H9 (cell line): ENCODE results near the gene TMEM181. TPM values are rescaled to one million over a fixed set of nuclear protein-coding genes. Genes with fewer than 3 reads are reported as not detected.

ENCODE experiments used
- DNase-seq: peaks from one replicate; pipeline ENCODE4 v3.0.0-alpha.2; 2017
- H2AFZ ChIP-seq: one replicate; pipeline ENCODE4 v1.6.1; 2013; ENCODE audit warnings: mild to moderate bottlenecking, low read length, control low read depth, moderate library complexity
- H2AK5ac ChIP-seq: 2 replicates; pipeline ENCODE4 v1.6.1; 2013; ENCODE audit warnings: low read length, control low read depth, mixed read lengths; ENCODE audit not compliant: insufficient read length
- H2BK120ac ChIP-seq: one replicate; pipeline ENCODE4 v1.6.1; 2013; ENCODE audit warnings: low read depth, mild to moderate bottlenecking, low read length, control low read depth, inconsistent platforms; ENCODE audit not compliant: poor library complexity, severe bottlenecking
- H2BK12ac ChIP-seq: 2 replicates; pipeline ENCODE4 v1.6.1; 2013; ENCODE audit warnings: low read length, control low read depth, mixed read lengths, low read depth; ENCODE audit not compliant: insufficient read length
- H2BK15ac ChIP-seq: 2 replicates; pipeline ENCODE4 v1.6.1; 2013; ENCODE audit warnings: low read depth, low read length, control low read depth
- H2BK20ac ChIP-seq: one replicate; pipeline ENCODE4 v1.6.1; 2013; ENCODE audit warnings: low read depth, mild to moderate bottlenecking, low read length, control low read depth, inconsistent platforms; ENCODE audit not compliant: poor library complexity, severe bottlenecking
- H2BK5ac ChIP-seq: 2 replicates; pipeline ENCODE4 v1.6.1; 2013; ENCODE audit warnings: low read length, control low read depth, mixed read lengths; ENCODE audit not compliant: insufficient read length
- H3K14ac ChIP-seq: 2 replicates; pipeline ENCODE4 v1.6.1; 2013; ENCODE audit warnings: low read length, control low read depth; ENCODE audit not compliant: insufficient read depth
- H3K18ac ChIP-seq: 2 replicates; pipeline ENCODE4 v1.6.1; 2013; ENCODE audit warnings: low read depth, mild to moderate bottlenecking, mixed read lengths, low read length, control low read depth; ENCODE audit not compliant: insufficient read length
- H3K23ac ChIP-seq: 2 replicates; pipeline ENCODE4 v1.6.1; 2013; ENCODE audit warnings: low read length, control low read depth, mixed read lengths, low read depth; ENCODE audit not compliant: insufficient read length
- H3K23me2 ChIP-seq: 2 replicates; pipeline ENCODE4 v1.6.1; 2013; ENCODE audit warnings: low read depth, mild to moderate bottlenecking, mixed read lengths, low read length, control low read depth; ENCODE audit not compliant: insufficient read length, poor library complexity, severe bottlenecking
- H3K27ac ChIP-seq: 2 replicates; pipeline ENCODE4 v1.5.1; 2013; ENCODE audit warnings: low read length, control low read depth, mixed read lengths, low read depth; ENCODE audit not compliant: insufficient read length
- H3K27me3 ChIP-seq: 2 replicates; pipeline ENCODE4 v1.6.1; 2013; ENCODE audit warnings: low read length, control low read depth, inconsistent platforms; ENCODE audit not compliant: insufficient read depth
- H3K4ac ChIP-seq: 2 replicates; pipeline ENCODE4 v1.6.1; 2013; ENCODE audit warnings: low read depth, mild to moderate bottlenecking, control low read depth, inconsistent platforms, low read length, moderate library complexity
- H3K4me1 ChIP-seq: 2 replicates; pipeline ENCODE4 v1.6.1; 2013; ENCODE audit warnings: low read length, control low read depth, inconsistent platforms; ENCODE audit not compliant: insufficient read depth
- H3K4me2 ChIP-seq: 2 replicates; pipeline ENCODE4 v1.6.1; 2013; ENCODE audit warnings: low read length, control low read depth, mixed read lengths; ENCODE audit not compliant: insufficient read length, insufficient read depth
- H3K56ac ChIP-seq: 2 replicates; pipeline ENCODE4 v1.6.1; 2013; ENCODE audit warnings: low read depth, mild to moderate bottlenecking, mixed read lengths, low read length, control low read depth; ENCODE audit not compliant: insufficient read length
- H3K79me1 ChIP-seq: 2 replicates; pipeline ENCODE4 v1.6.1; 2013; ENCODE audit warnings: low read depth, mild to moderate bottlenecking, moderate library complexity, low read length, control low read depth, inconsistent platforms; ENCODE audit not compliant: insufficient read depth, poor library complexity, severe bottlenecking
- H3K79me2 ChIP-seq: 2 replicates; pipeline ENCODE4 v1.6.1; 2013; ENCODE audit warnings: low read length, control low read depth, inconsistent platforms; ENCODE audit not compliant: insufficient read depth
- H3K9ac ChIP-seq: 2 replicates; pipeline ENCODE4 v1.6.1; 2013; ENCODE audit warnings: low read length, control low read depth, mixed read lengths; ENCODE audit not compliant: insufficient read length; ENCODE audit errors: extremely low read depth
- H3K9me3 ChIP-seq: one replicate; pipeline ENCODE4 v1.6.1; 2013; ENCODE audit warnings: low read depth, low read length, inconsistent platforms; ENCODE audit not compliant: control insufficient read depth
- H3T11ph ChIP-seq: one replicate; pipeline ENCODE4 v1.6.1; 2013; ENCODE audit warnings: mild to moderate bottlenecking, low read length, control low read depth, inconsistent platforms
- H4K20me1 ChIP-seq: one replicate; pipeline ENCODE4 v1.6.1; 2013; ENCODE audit not compliant: control insufficient read depth, insufficient read length, insufficient read depth
- H4K5ac ChIP-seq: 2 replicates; pipeline ENCODE4 v1.6.1; 2013; ENCODE audit warnings: low read depth, mild to moderate bottlenecking, mixed read lengths, low read length, control low read depth; ENCODE audit not compliant: insufficient read length
- H4K8ac ChIP-seq: replicated peaks from 2 replicates; pipeline ENCODE4 v1.6.1; 2013; ENCODE audit warnings: low read length, control low read depth, mixed read lengths, low read depth; ENCODE audit not compliant: insufficient read length
- H4K91ac ChIP-seq: 2 replicates; pipeline ENCODE4 v1.6.1; 2013; ENCODE audit warnings: low read depth, mild to moderate bottlenecking, moderate library complexity, mixed read lengths, low read length, control low read depth; ENCODE audit not compliant: insufficient read length
- H3K27ac Mint-ChIP-seq, 3 experiments: 2 replicates in 2 of 3; 3 replicates in 1 of 3; pipeline ENCODE4 v1.8.0; 2020 to 2021; ENCODE audit warnings: mixed read lengths in 3 of 3, mild to moderate bottlenecking in 1 of 3, moderate library complexity in 1 of 3
- H3K27me3 Mint-ChIP-seq: 2 replicates; pipeline ENCODE4 v1.8.0; 2021; ENCODE audit warnings: low read depth, mild to moderate bottlenecking, moderate library complexity, mixed read lengths
- H3K36me3 Mint-ChIP-seq, 3 experiments: 2 replicates in 2 of 3; 3 replicates in 1 of 3; pipeline ENCODE4 v1.8.0; 2020 to 2021; ENCODE audit warnings: low read depth in 3 of 3, mixed read lengths in 3 of 3; ENCODE audit not compliant: insufficient read depth in 1 of 3
- H3K4me1 Mint-ChIP-seq, 2 experiments: 2 replicates each; pipeline ENCODE4 v1.8.0; 2020; ENCODE audit warnings: mixed read lengths in 2 of 2
- H3K4me3 Mint-ChIP-seq, 2 experiments: 2 replicates in 1 of 2; 3 replicates in 1 of 2; pipeline ENCODE4 v1.8.0; 2020 to 2021; ENCODE audit warnings: mild to moderate bottlenecking in 2 of 2, mixed read lengths in 2 of 2, moderate library complexity in 1 of 2
- H3K9me3 Mint-ChIP-seq, 2 experiments: 2 replicates in 1 of 2; 3 replicates in 1 of 2; pipeline ENCODE4 v1.8.0; 2020; ENCODE audit warnings: mild to moderate bottlenecking in 2 of 2, mixed read lengths in 2 of 2, moderate library complexity in 1 of 2
- CTCF ChIP-seq: fragments of 200-600 bp; sonication (generic); conservative IDR thresholded peaks from 3 replicates; pipeline ENCODE4 v1.8.0; 2021; ENCODE audit warnings: antibody characterized with exemption, mild to moderate bottlenecking
- WGBS: extraction: QIAGEN DNeasy Blood & Tissue Kit; methylation state at CpG from one replicate; pipeline ENCODE4 v1.1.7; 2013; ENCODE audit warnings: missing lambda C conversion rate, low lambda C conversion rate, mixed read lengths; ENCODE audit not compliant: insufficient read length; ENCODE audit errors: extremely low coverage; 5-methylcytosine and 5-hydroxymethylcytosine counted together
- total RNA-seq: library from RNA; stranded (reverse); gene quantifications from 2 replicates; pipeline ENCODE4 v1.2.1, GENCODE V29; 2021

TMEM181 gene
- total RNA-seq, 1 experiment from 2014 or later, result 24.4 TPM

- Histone ChIP-seq H3K4me1 (no peaks in the 10 kb centered on the region), H4K20me1 (no peaks in the 10 kb centered on the region), H2AFZ (no peak overlapping the region), H3K23ac (no peak overlapping the region), H4K91ac (no peak overlapping the region), H2BK20ac (no peak overlapping the region), H3K23me2 (peaks cover 6% of the 10 kb centered on the region), H3K27ac (no peak overlapping the region), H2BK12ac (no peak overlapping the region), H2BK15ac (no peak overlapping the region), H3T11ph (no peak overlapping the region), H3K4me2 (peak overlapping the region; percentile 69), H3K56ac (no peak overlapping the region), H3K79me2 (no peaks in the 10 kb centered on the region), H2BK120ac (no peak overlapping the region), H4K8ac (no peak overlapping the region), H3K79me1 (no peaks in the 10 kb centered on the region), H3K4ac (no peak overlapping the region), H3K9ac (no peak overlapping the region), H2AK5ac (no peak overlapping the region), H4K5ac (no peak overlapping the region), H3K9me3 (no peaks in the 10 kb centered on the region), H3K18ac (peak overlapping the region; percentile 81), H2BK5ac (no peak overlapping the region), H3K27me3 (no peaks in the 10 kb centered on the region), H3K14ac (peak overlapping the region; percentile 95)
- peak overlapping the region in 1 of 3 experiments; percentile 44; a peak in 1 of 7 replicates for H3K27ac Mint-ChIP-seq
- peaks cover 16% of the 10 kb centered on the region for H3K27me3 Mint-ChIP-seq
- peaks cover 11 to 18% of the 10 kb centered on the region in 2 experiments for H3K4me1 Mint-ChIP-seq
- DNase-seq, result peak; percentile 85
- WGBS, result no CpG with 5 or more reads among the region's 75 CpGs
- H3K9me3 Mint-ChIP-seq, result no peaks in the 10 kb centered on the region
- peaks cover 0 to 20% (median 3%) of the 10 kb centered on the region in 3 experiments; a peak in 2 of 7 replicates for H3K36me3 Mint-ChIP-seq
- peak overlapping the region; percentile 75 to 86 for H3K4me3 Mint-ChIP-seq
- no peak for TF ChIP-seq CTCF
These were observed 23.6 kb upstream of the TMEM181 start for GRCh38 chr6:158536084-158536890.
